Measurements from ENCODE around the gene NCAM1. TPM values are rescaled to one million over a fixed set of nuclear protein-coding genes. Genes with fewer than 3 reads are reported as not detected.

The NCAM1 gene
- total RNA-seq, 1 experiment from 2014 or later = 0.33 TPM

GRCh38 chr11:113255096-113255495 is 293.9 kb downstream of the NCAM1 start:
- H3K4me3 ChIP-seq = no peak overlapping the region
- H3F3A ChIP-seq (ENCODE audit: insufficient read depth, low read depth) = no peaks in the 10 kb centered on the region
- H3K4me1 ChIP-seq (replicated peaks; ENCODE audit: insufficient read depth) = 0 out of 2 replicates have a peak, but pooled peaks cover 4% of the 10 kb centered on the region
- no peaks in the 10 kb centered on the region for H4K20me1 ChIP-seq (ENCODE audit: insufficient read depth)
- no TSS peak for BruUV-seq (replicated peaks)
- H3K36me3 ChIP-seq (ENCODE audit: low read depth) = no peaks in the 10 kb centered on the region
- H3K9me2 ChIP-seq (ENCODE audit: insufficient read depth) = no peaks in the 10 kb centered on the region
- H3K4me2 ChIP-seq = no peak overlapping the region
- H3K79me2 ChIP-seq (ENCODE audit: low read depth) = no peaks in the 10 kb centered on the region
- intact Hi-C loops (cut with micrococcal nuclease; ENCODE audit: unreplicated experiment) = no loop called here
- no peak for TF ChIP-seq CTCF (conservative IDR thresholded peaks at IDR 0.05)
- TF ChIP-seq EZH2 (IDR thresholded peaks at IDR 0.05; ENCODE audit: low read depth) = no peak
- H3K27me3 ChIP-seq (ENCODE audit: insufficient read depth, low read depth) = no peaks in the 10 kb centered on the region
- no peak overlapping the region for H3K27ac ChIP-seq
- DNase-seq = no peak
- ChIA-PET POLR2A (ENCODE audit: unreplicated experiment) (no interaction called here), CTCF (no interaction called here)
- H3K9me3 ChIP-seq (ENCODE audit: insufficient read depth, low read depth) = no peaks in the 10 kb centered on the region
- no peak overlapping the region for H2AFZ ChIP-seq

DNA sequence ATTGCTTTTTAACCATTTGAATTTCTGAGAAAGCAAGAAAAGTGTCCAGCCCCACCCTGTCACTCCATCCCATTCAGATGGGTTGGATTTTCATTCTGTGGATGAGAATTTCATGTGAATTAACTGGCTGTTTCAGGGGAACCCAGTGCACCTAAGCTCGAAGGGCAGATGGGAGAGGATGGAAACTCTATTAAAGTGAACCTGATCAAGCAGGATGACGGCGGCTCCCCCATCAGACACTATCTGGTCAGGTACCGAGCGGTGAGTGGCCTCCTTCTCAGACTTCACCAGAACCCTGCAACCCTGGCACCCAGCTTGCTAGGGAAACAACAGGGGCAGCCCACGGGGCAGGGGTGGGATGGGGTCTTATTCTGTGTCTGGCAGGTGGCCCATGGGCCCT is 294.5 kb downstream of the NCAM1 start:
- no TSS peak for BruUV-seq (replicated peaks)
- POLR2A ChIA-PET (ENCODE audit: unreplicated experiment) = no interaction called here
- CTCF ChIA-PET = no interaction called here

GRCh38 chr11:113256431-113257202 is 295.4 kb downstream of the NCAM1 start:
- intact Hi-C loops (cut with micrococcal nuclease; ENCODE audit: unreplicated experiment) = no loop called here
- DNase-seq = no peak
- no peaks in the 10 kb centered on the region for H3K27me3 ChIP-seq (ENCODE audit: insufficient read depth, low read depth)
- no peaks in the 10 kb centered on the region for H3F3A ChIP-seq (ENCODE audit: insufficient read depth, low read depth)
- no peaks in the 10 kb centered on the region for H3K9me2 ChIP-seq (ENCODE audit: insufficient read depth)
- TF ChIP-seq CTCF (conservative IDR thresholded peaks at IDR 0.05) (no peak), EZH2 (IDR thresholded peaks at IDR 0.05; ENCODE audit: low read depth) (no peak)
- H3K36me3 ChIP-seq (ENCODE audit: low read depth) = no peaks in the 10 kb centered on the region
- H3K79me2 ChIP-seq (ENCODE audit: low read depth) = no peaks in the 10 kb centered on the region
- no peak overlapping the region for H3K4me2 ChIP-seq
- POLR2A ChIA-PET (ENCODE audit: unreplicated experiment) = no interaction called here
- no peaks in the 10 kb centered on the region for H4K20me1 ChIP-seq (ENCODE audit: insufficient read depth)
- H3K27ac ChIP-seq = no peak overlapping the region
- H3K4me3 ChIP-seq = no peak overlapping the region
- 0 out of 2 replicates have a peak, but pooled peaks cover 4% of the 10 kb centered on the region for H3K4me1 ChIP-seq (replicated peaks; ENCODE audit: insufficient read depth)
- no peaks in the 10 kb centered on the region for H3K9me3 ChIP-seq (ENCODE audit: insufficient read depth, low read depth)
- H2AFZ ChIP-seq = no peak overlapping the region
- no TSS peak for BruUV-seq (replicated peaks)
- CTCF ChIA-PET = no interaction called here

More for the DNA sequence above, 294.5 kb downstream of the NCAM1 start:
- no peak overlapping the region for H2AFZ ChIP-seq
- no peaks in the 10 kb centered on the region for H4K20me1 ChIP-seq (ENCODE audit: insufficient read depth)
- no peak overlapping the region for H3K4me2 ChIP-seq
- H3K79me2 ChIP-seq (ENCODE audit: low read depth) = no peaks in the 10 kb centered on the region
- no peaks in the 10 kb centered on the region for H3K36me3 ChIP-seq (ENCODE audit: low read depth)
- no peaks in the 10 kb centered on the region for H3K9me3 ChIP-seq (ENCODE audit: insufficient read depth, low read depth)
- no peak overlapping the region for H3K4me3 ChIP-seq
- no peaks in the 10 kb centered on the region for H3F3A ChIP-seq (ENCODE audit: insufficient read depth, low read depth)
- intact Hi-C loops (cut with micrococcal nuclease; ENCODE audit: unreplicated experiment) = no loop called here
- no peak overlapping the region for H3K27ac ChIP-seq
- no peak for DNase-seq
- H3K9me2 ChIP-seq (ENCODE audit: insufficient read depth) = no peaks in the 10 kb centered on the region
- no peaks in the 10 kb centered on the region for H3K27me3 ChIP-seq (ENCODE audit: insufficient read depth, low read depth)
- H3K4me1 ChIP-seq (replicated peaks; ENCODE audit: insufficient read depth) = 0 out of 2 replicates have a peak, but pooled peaks cover 4% of the 10 kb centered on the region
- no peak for TF ChIP-seq CTCF (conservative IDR thresholded peaks at IDR 0.05)
- no peak for TF ChIP-seq EZH2 (IDR thresholded peaks at IDR 0.05; ENCODE audit: low read depth)
